ENCODE measurements around the gene GDPD5.

The GDPD5 gene

DNA sequence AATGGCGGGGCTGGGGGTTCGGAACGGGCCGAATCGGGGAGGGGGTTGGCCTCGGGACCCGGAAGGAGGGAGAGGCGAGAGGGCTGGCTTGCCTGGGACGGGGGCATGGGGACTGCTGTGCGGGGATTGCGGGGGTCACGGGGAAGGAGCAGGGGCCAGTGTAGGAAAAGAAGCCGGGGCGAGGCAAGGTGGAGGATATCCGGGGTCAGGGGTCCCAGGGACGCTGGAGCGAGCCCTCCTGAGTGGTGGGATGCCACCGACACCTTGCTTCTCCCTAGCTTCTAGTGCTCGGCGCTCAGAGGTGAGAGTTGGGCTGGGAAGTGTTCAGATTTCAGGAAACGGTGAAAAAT lies 426 bp upstream of the GDPD5 start:
- no peak overlapping the region for H3K27ac ChIP-seq (ENCODE audit: low read depth, low read length)
- no peaks in the 10 kb centered on the region for H3F3A ChIP-seq (ENCODE audit: control insufficient read depth, insufficient read depth)
- peak overlapping the region; percentile 76 for H3K4me3 ChIP-seq (ENCODE audit: low read length)
- no peaks in the 10 kb centered on the region for H3K36me3 ChIP-seq (ENCODE audit: control insufficient read depth, low read length)
- H3K4me1 ChIP-seq (ENCODE audit: control insufficient read depth, low read length) = peaks cover 13% of the 10 kb centered on the region; the same call in 1 of the 2 replicates
- no peaks in the 10 kb centered on the region; the same call in 1 of the 2 replicates for H4K20me1 ChIP-seq (ENCODE audit: control insufficient read depth, insufficient read depth, low read depth, low read length)
- no peaks in the 10 kb centered on the region for H3K9me2 ChIP-seq (replicated peaks; ENCODE audit: control insufficient read depth, low read length)
- H3K4me2 ChIP-seq (ENCODE audit: low read length) = peak overlapping the region; percentile 88
- no peaks in the 10 kb centered on the region for H3K9me3 ChIP-seq (ENCODE audit: control insufficient read depth, insufficient read depth, low read length)
- H3K79me2 ChIP-seq (ENCODE audit: control insufficient read depth, low read length) = no peaks in the 10 kb centered on the region
- TF ChIP-seq EZH2phosphoT487 (IDR thresholded peaks at IDR 0.05; ENCODE audit: borderline replicate concordance, low read length) = no peak
- TF ChIP-seq, protein P1, sequence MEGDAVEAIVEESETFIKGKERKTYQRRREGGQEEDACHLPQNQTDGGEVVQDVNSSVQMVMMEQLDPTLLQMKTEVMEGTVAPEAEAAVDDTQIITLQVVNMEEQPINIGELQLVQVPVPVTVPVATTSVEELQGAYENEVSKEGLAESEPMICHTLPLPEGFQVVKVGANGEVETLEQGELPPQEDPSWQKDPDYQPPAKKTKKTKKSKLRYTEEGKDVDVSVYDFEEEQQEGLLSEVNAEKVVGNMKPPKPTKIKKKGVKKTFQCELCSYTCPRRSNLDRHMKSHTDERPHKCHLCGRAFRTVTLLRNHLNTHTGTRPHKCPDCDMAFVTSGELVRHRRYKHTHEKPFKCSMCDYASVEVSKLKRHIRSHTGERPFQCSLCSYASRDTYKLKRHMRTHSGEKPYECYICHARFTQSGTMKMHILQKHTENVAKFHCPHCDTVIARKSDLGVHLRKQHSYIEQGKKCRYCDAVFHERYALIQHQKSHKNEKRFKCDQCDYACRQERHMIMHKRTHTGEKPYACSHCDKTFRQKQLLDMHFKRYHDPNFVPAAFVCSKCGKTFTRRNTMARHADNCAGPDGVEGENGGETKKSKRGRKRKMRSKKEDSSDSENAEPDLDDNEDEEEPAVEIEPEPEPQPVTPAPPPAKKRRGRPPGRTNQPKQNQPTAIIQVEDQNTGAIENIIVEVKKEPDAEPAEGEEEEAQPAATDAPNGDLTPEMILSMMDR (IDR thresholded peaks at IDR 0.05; ENCODE audit: low read depth, low read length, poor library complexity, severe bottlenecking) = no peak
- peaks cover 54% of the 10 kb centered on the region for H3K27me3 ChIP-seq (ENCODE audit: control insufficient read depth, low read length)

DNA sequence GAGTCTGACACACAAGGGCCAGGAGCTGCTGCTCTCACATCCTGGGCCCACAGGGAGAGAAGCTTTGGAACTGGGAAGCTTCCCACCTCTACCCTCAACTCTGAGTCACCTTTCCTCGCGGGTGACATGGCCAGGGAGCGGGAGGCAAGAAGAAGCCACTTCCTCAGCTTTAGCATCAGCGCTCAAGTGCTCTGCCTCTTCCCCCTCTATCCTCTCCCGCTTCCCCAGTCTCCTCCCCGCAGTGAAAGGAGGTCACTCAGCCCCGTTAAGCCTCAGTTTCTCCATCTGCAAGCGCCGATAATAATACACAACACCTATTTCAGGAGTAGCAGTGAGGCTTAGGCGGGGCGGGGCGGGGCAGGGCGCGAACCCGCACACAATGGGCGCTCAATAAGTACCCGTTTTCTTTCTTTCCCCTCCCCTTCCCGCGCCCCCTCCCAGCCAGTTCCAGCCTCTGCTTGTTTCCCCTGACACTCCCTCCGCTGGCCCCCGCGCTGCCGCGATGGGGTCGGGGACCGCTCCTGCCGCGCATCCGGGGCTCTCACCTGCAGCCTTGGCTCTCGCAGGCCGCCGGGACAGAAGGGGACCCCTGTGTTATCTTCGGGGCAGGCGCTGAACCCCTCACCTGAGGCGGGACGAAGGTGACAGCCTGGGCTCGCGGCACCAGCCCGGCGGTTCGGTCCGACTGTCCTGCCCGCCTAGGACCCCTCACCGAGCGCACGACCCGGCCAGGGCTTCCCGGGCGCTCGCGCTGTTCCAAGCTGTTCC lies 892 bp downstream of the GDPD5 start:
- no peaks in the 10 kb centered on the region for H3F3A ChIP-seq (ENCODE audit: control insufficient read depth, insufficient read depth)
- no peaks in the 10 kb centered on the region for H3K9me2 ChIP-seq (replicated peaks; ENCODE audit: control insufficient read depth, low read length)
- no peaks in the 10 kb centered on the region for H3K9me3 ChIP-seq (ENCODE audit: control insufficient read depth, insufficient read depth, low read length)
- H3K4me3 ChIP-seq (ENCODE audit: low read length) = peak overlapping the region; percentile 76
- no peaks in the 10 kb centered on the region for H4K20me1 ChIP-seq (ENCODE audit: control insufficient read depth, insufficient read depth, low read depth, low read length)
- H3K4me2 ChIP-seq (ENCODE audit: low read length) = peak overlapping the region; percentile 88
- H3K36me3 ChIP-seq (ENCODE audit: control insufficient read depth, low read length) = no peaks in the 10 kb centered on the region
- TF ChIP-seq, protein P1 (IDR thresholded peaks at IDR 0.05; ENCODE audit: low read depth, low read length, poor library complexity, severe bottlenecking) = no peak
- no peak for TF ChIP-seq EZH2phosphoT487 (IDR thresholded peaks at IDR 0.05; ENCODE audit: borderline replicate concordance, low read length)
- peaks cover 51% of the 10 kb centered on the region for H3K27me3 ChIP-seq (ENCODE audit: control insufficient read depth, low read length)
- peaks cover 13% of the 10 kb centered on the region; the same call in 1 of the 2 replicates for H3K4me1 ChIP-seq (ENCODE audit: control insufficient read depth, low read length)
- H3K27ac ChIP-seq (ENCODE audit: low read depth, low read length) = no peak overlapping the region
- H3K79me2 ChIP-seq (ENCODE audit: control insufficient read depth, low read length) = no peaks in the 10 kb centered on the region

DNA sequence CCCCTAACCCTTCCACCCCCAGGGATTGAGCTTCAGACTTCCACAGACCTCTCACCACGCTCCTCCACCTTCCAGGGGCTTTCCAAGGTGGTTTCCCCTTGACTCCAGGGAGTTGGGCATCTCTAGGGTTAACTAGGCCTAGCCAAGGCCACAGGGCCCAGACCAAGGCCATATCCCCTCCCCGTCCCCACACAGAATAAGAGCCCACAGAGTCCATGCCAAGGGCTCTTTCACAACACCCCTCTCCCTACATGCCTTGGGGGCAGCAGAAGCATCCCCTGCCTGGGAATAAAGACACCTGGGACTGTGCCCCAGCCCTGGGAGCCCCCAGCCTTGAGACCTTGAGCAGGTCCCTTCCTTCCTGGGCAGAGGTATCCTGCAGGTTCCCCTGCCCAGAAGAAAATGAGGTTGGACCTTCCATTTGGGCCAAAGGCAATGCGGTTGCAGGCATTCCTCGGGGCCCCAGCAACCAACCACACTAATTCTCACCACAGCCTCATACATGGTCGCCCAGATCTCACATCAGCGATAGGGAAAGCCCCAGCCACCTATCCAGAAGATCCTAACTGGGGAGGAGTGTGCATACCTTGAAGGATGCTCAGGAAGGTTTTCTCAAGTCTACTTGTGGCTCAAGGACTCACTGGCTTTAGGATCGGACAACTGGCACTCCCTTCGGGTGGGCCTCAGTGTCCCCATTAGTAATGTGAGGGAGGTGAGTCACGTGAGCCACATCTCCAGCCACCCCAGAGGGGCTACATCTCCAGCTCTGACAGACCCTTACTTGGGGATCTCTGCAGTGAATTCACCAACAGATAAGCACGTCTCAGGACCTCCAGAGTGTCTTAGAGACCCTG lies 1.7 kb downstream of the GDPD5 start:
- Histone ChIP-seq H4K20me1 (ENCODE audit: control insufficient read depth, insufficient read depth, low read depth, low read length) (no peaks in the 10 kb centered on the region), H3F3A (ENCODE audit: control insufficient read depth, insufficient read depth) (no peaks in the 10 kb centered on the region), H3K27me3 (ENCODE audit: control insufficient read depth, low read length) (peaks cover 47% of the 10 kb centered on the region), H3K79me2 (ENCODE audit: control insufficient read depth, low read length) (no peaks in the 10 kb centered on the region), H3K9me2 (replicated peaks; ENCODE audit: control insufficient read depth, low read length) (no peaks in the 10 kb centered on the region), H3K4me1 (ENCODE audit: control insufficient read depth, low read length) (peaks cover 13% of the 10 kb centered on the region; the same call in 1 of the 2 replicates), H3K36me3 (ENCODE audit: control insufficient read depth, low read length) (no peaks in the 10 kb centered on the region), H3K9me3 (ENCODE audit: control insufficient read depth, insufficient read depth, low read length) (no peaks in the 10 kb centered on the region), H3K27ac (ENCODE audit: low read depth, low read length) (no peak overlapping the region), H3K4me2 (ENCODE audit: low read length) (peak overlapping the region; percentile 88), H3K4me3 (ENCODE audit: low read length) (peak overlapping the region; percentile 76; the same call in 1 of the 2 replicates)
- TF ChIP-seq EZH2phosphoT487 (IDR thresholded peaks at IDR 0.05; ENCODE audit: borderline replicate concordance, low read length) = no peak
- TF ChIP-seq, protein P1 (IDR thresholded peaks at IDR 0.05; ENCODE audit: low read depth, low read length, poor library complexity, severe bottlenecking) = no peak

Data from DOHH2 (cell line).